Neural cell (in vitro differentiated cells): ENCODE data around the gene PARVA.

Source experiments
- CTCF ChIP-seq: fragments of 450-650 bp; IDR thresholded peaks from 2 replicates; pipeline ENCODE4 v1.5.1; 2014; ENCODE audit warnings: antibody characterized with exemption, mild to moderate bottlenecking, moderate library complexity; ENCODE audit not compliant: poor library complexity, severe bottlenecking
- EP300 ChIP-seq: fragments of 450-650 bp; conservative IDR thresholded peaks from 2 replicates; pipeline ENCODE4 v1.6.1; 2014; ENCODE audit warnings: antibody characterized with exemption, mild to moderate bottlenecking, moderate library complexity; ENCODE audit not compliant: poor library complexity, severe bottlenecking
- EZH2 ChIP-seq: fragments of 200-600, 300-800 bp; shearing (Covaris generic), sonication (generic); IDR thresholded peaks from 2 replicates; pipeline ENCODE4 v1.6.1; 2014; ENCODE audit warnings: antibody characterized with exemption, low read length, borderline replicate concordance, mild to moderate bottlenecking; ENCODE audit not compliant: insufficient read depth, poor library complexity, severe bottlenecking
- MXI1 ChIP-seq: fragments of 450-650 bp; conservative IDR thresholded peaks from 2 replicates; pipeline ENCODE4 v1.6.1; 2014; ENCODE audit warnings: antibody characterized with exemption, mild to moderate bottlenecking; ENCODE audit not compliant: poor library complexity, severe bottlenecking
- POLR2AphosphoS5 ChIP-seq: IDR thresholded peaks from 2 replicates; pipeline ENCODE4 v1.6.1; 2012
- RAD21 ChIP-seq: fragments of 450-650 bp; conservative IDR thresholded peaks from 2 replicates; pipeline ENCODE4 v1.6.1; 2014; ENCODE audit warnings: antibody characterized with exemption, mild to moderate bottlenecking, moderate library complexity
- REST ChIP-seq: IDR thresholded peaks from 2 replicates; pipeline ENCODE4 v1.6.1; 2012; ENCODE audit warnings: borderline replicate concordance
- SMC3 ChIP-seq: fragments of 450-650 bp; conservative IDR thresholded peaks from 2 replicates; pipeline ENCODE4 v1.6.1; 2014; ENCODE audit warnings: antibody characterized with exemption, mild to moderate bottlenecking, moderate library complexity; ENCODE audit not compliant: poor library complexity
- TAF1 ChIP-seq: IDR thresholded peaks from 2 replicates; pipeline ENCODE4 v1.6.1; 2012; ENCODE audit warnings: low read depth

GRCh38 chr11:12421386-12421785 lies 44.0 kb downstream of the PARVA start:
- TF ChIP-seq EP300 (no peak), CTCF (no peak), EZH2 (no peak), RAD21 (no peak), POLR2AphosphoS5 (no peak), MXI1 (no peak), TAF1 (no peak), REST (no peak), SMC3 (no peak)
